Measurements from ENCODE around the gene TRAF1.

Gene TRAF1

DNA sequence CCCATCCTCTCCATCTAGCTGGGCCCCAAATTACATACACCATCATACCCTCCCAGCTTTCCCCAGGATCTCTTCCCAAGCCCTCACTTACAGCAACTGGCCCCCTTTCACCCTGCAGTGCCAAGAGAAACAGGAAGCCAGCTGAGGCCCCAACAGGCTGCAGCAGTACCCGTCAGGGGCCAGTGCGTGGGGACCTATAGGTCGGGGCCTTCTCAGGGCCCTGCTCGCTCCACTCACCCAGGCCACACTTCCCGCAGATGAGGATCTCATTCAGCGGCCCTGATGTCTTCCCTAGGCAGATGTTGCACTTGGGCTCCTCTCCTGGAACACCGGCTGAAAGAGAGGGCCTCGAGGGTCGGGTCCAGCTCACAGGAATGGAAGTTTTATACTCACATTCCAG, 56.4 kb downstream of the TRAF1 start:
- H3K4me3 ChIP-seq (ENCODE audit: low read length) = no peak overlapping the region
- TF ChIP-seq, protein P1, sequence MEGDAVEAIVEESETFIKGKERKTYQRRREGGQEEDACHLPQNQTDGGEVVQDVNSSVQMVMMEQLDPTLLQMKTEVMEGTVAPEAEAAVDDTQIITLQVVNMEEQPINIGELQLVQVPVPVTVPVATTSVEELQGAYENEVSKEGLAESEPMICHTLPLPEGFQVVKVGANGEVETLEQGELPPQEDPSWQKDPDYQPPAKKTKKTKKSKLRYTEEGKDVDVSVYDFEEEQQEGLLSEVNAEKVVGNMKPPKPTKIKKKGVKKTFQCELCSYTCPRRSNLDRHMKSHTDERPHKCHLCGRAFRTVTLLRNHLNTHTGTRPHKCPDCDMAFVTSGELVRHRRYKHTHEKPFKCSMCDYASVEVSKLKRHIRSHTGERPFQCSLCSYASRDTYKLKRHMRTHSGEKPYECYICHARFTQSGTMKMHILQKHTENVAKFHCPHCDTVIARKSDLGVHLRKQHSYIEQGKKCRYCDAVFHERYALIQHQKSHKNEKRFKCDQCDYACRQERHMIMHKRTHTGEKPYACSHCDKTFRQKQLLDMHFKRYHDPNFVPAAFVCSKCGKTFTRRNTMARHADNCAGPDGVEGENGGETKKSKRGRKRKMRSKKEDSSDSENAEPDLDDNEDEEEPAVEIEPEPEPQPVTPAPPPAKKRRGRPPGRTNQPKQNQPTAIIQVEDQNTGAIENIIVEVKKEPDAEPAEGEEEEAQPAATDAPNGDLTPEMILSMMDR (conservative IDR thresholded peaks at IDR 0.05; ENCODE audit: low read length) = no peak
- DNase-seq (ENCODE audit: low read depth) = no peak

DNA sequence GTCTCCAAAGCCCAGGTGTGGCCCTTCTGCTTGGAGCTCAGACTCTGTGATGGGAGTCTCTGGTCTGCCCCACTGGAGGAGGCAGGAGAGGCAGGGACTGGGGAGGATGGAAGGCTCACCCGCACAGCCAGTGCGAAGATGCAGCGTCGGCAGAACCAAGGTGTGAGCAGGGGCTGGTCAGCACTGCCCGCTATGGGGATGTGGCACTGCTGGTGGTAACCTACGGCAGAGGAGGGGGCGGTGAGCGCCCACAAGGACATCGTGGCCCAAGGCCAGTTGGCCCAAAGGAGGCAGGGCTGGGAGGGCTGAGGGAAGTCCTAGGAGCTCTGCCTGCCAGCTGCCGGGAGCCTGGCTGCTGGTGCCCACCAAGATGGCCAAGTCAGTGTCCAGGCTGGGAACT, 56.9 kb downstream of the TRAF1 start:
- H3K4me3 ChIP-seq (ENCODE audit: low read length) = no peak overlapping the region
- TF ChIP-seq, protein P1 (conservative IDR thresholded peaks at IDR 0.05; ENCODE audit: low read length) = no peak

DNA sequence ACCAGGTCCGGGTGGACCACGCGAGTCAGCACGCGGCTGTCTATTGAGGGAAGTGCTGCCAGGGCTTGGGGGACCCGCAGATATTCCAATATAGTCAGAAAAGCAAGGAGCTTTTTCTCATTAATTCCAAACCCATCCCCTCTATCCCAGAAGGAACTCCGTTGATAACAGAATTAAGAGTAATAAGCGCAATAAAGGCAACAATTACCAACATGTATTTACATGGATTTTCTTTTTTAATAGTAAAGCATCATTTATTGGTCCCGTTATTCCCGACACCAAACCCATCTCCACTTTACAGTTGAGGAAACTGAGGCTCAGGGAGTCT, 57.3 kb downstream of the TRAF1 start:
- DNase-seq (ENCODE audit: low read depth) = no peak
- peak overlapping the region; percentile 74 for H3K4me3 ChIP-seq (ENCODE audit: low read length)
- TF ChIP-seq, protein P1 (conservative IDR thresholded peaks at IDR 0.05; ENCODE audit: low read length) = no peak

More for the DNA sequence above, 56.9 kb downstream of the TRAF1 start:
- DNase-seq (ENCODE audit: low read depth) = no peak

DNA sequence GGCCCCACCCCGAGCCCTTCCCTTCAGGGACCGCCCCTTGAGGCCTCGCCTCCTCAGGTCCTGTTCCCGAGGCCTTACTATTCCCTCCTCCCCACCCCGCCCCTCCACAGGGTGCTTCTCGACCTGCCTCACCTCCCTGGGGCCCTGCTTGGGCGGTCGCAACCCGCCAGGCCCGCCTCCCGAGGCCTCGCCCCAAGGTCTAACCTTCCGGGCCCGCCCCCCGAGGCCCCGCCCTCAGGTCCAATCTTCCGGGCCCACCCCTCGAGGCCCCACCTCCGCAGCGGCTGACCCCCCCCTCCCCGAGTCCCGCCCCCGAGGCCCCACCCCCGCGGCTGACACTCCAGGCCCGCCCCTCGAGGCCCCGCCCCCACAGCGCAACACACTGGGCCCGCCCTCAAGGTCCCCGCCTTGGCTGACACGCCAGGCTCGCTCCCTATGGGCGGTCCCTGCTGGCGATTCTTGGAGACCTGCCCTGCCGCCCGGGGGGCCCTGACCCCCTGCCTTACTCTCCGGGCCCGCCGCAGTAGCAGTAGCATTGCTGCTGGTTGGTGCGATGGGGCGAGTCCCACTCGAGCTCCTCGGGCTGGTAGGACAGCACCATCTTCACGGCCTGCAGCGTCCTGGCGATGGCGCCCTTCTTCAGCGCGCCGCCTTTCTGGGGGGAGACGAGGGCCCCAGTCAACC, 57.8 kb downstream of the TRAF1 start:
- H3K4me3 ChIP-seq (ENCODE audit: low read length) = peak overlapping the region; percentile 74

DNA sequence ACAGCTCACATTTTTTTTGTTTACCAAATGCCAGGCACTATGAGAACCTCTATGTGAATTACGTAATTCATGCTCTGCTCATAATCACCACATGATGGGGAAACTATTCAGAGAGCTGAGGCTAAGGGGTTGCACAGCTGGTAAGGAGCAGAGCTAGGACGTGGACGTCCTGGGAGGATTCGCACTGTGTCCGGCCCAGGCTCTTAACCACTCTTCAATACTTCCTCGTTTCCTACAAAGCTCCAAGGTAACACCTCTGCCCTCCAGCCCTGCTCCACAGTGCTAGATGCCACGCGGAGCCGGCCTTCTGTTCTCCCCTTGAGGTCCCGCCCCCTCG, 58.3 kb downstream of the TRAF1 start:
- peak overlapping the region; percentile 65 for H3K4me3 ChIP-seq (ENCODE audit: low read length)
- peak; percentile 87 for DNase-seq (ENCODE audit: low read depth)
- TF ChIP-seq, protein P1 (conservative IDR thresholded peaks at IDR 0.05; ENCODE audit: low read length) = peak; percentile 22; the same call in 1 of the 2 replicates

More for the DNA sequence above, 57.8 kb downstream of the TRAF1 start:
- TF ChIP-seq, protein P1 (conservative IDR thresholded peaks at IDR 0.05; ENCODE audit: low read length) = peak; percentile 52
- peak; percentile 94 for DNase-seq (ENCODE audit: low read depth)

DNA sequence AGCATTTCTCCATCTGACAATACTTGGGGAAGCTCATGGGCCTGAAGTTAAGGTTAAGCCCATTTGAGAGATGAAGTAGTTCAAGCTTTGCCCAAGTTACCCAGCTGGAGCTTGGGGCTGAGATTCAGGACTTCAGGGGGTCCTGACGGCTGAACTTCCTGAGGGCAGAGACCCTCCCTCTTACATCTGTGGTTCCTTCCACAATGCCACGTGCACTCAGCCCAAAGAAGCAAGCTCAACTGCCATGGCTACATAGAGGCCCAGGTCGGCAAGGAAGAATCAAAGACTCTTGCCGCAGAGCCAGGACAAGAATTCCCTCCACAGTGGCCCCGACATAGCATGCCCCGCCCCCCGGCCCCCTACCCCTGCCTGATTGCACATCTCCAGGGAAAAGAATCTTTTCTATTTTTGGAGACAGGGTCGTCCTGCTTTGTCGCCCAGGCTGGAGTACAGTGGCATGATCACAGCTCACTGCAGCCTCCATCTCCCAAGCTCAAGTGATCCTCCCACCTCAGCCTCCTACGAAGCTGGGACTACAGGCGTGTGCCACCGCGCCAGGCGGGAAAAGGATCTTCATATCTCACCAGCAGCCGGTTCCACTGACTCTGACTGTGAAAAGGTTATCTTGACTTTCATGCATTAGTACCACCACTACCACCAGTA, 58.8 kb downstream of the TRAF1 start:
- TF ChIP-seq, protein P1 (conservative IDR thresholded peaks at IDR 0.05; ENCODE audit: low read length) = no peak
- DNase-seq (ENCODE audit: low read depth) = no peak
- peak overlapping the region; percentile 65 for H3K4me3 ChIP-seq (ENCODE audit: low read length)

DNA sequence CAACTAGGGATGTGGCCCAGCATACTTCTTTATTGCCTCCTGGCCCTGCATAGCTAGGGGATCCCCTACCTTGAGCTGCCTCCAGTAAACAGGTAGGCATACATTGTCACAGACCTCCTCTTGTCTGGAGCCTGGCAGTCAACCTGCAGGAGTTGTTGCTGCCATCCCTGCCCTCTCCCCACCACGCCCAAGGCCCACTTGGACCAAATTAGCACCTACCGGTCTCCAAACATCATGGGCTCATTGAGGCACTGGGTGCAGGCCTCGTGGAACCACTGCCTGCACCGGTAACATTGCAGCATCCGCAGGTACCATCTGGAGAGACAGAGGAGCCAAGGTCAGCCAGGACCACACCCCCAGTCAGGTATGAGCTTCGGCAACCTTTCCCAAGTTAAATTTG, 59.9 kb downstream of the TRAF1 start:
- H3K4me3 ChIP-seq (ENCODE audit: low read length) = no peak overlapping the region
- no peak for DNase-seq (ENCODE audit: low read depth)
- TF ChIP-seq, protein P1 (conservative IDR thresholded peaks at IDR 0.05; ENCODE audit: low read length) = no peak
